Hepatocyte (in vitro differentiated cells): ENCODE data around the gene RERG.

Experiments used
- CTCF ChIP-seq: fragments of 200-600 bp; sonication (generic); IDR thresholded peaks from 2 replicates; pipeline ENCODE4 v1.5.1; 2016; ENCODE audit warnings: antibody characterized with exemption, mild to moderate bottlenecking; ENCODE audit not compliant: poor library complexity
- EZH2 ChIP-seq: fragments of 200-600 bp; sonication (generic); IDR thresholded peaks from 2 replicates; pipeline ENCODE4 v1.6.1; 2016; ENCODE audit warnings: antibody characterized with exemption, mild to moderate bottlenecking, borderline replicate concordance

GRCh38 chr12:15146585-15146984 lies 74.6 kb downstream of the RERG start:
- TF ChIP-seq CTCF (no peak), EZH2 (no peak)
